HCT116 (cell line): ENCODE measurements around the gene LRRN3. TPM values are rescaled to one million over a fixed set of nuclear protein-coding genes. Genes with fewer than 3 reads are reported as not detected.

Source experiments
- ATAC-seq: fragments of 200-7000 bp; cut with Tn5 transposase; 2 replicates; pipeline ENCODE4 v1.9.1; 2020; ENCODE audit warnings: mild to moderate bottlenecking, moderate library complexity
- BruUV-seq: library from RNA; stranded (reverse); fragments of 400-500 nt; replicated peaks from 2 replicates; lab custom pipeline; 2021; lab: Mats Ljungman, UMichigan
- CTCF ChIA-PET: fragments of 300-600 bp; sonication (Branson Sonifier 250); formaldehyde crosslinking; loops from one replicate; lab custom pipeline; 2021; ENCODE audit warnings: antibody characterized with exemption; lab: Charles Lee
- POLR2A ChIA-PET: fragments of 300-600, 350-600 bp; sonication (Branson Sonifier 250); formaldehyde crosslinking; loops from one replicate; lab custom pipeline; 2021; ENCODE audit warnings: antibody characterized with exemption; lab: Charles Lee
- RAD21 ChIA-PET, 2 experiments: fragments of 300-600 bp; sonication (Branson Sonifier 250); formaldehyde crosslinking; loops; one replicate each; lab custom pipeline; 2023; ENCODE audit warnings: low total read pairs in 2 of 2; ENCODE audit not compliant: uncharacterized antibody in 2 of 2, unreplicated experiment in 2 of 2, low non-redundant PET in 1 of 2; lab: Charles Lee
- DNase-seq: peaks from one replicate; pipeline ENCODE4 v3.0.0-alpha.2; 2010; ENCODE audit warnings: low read depth, low spot score
- H2AFZ ChIP-seq: fragments of 200-600 bp; shearing (Covaris generic), sonication (generic); 2 replicates; pipeline ENCODE4 v1.6.1; 2017; ENCODE audit warnings: low read depth, mixed run types, mixed read lengths, antibody characterized with exemption, low read length; ENCODE audit not compliant: poor library complexity, severe bottlenecking
- H3K27ac ChIP-seq: 2 replicates; pipeline ENCODE4 v1.5.1; 2012; ENCODE audit warnings: low read depth, low read length
- H3K27me3 ChIP-seq: fragments of 200-600 bp; sonication (generic); 2 replicates; pipeline ENCODE4 v1.6.1; 2016; ENCODE audit warnings: mixed run types, low read length, mixed read lengths; ENCODE audit not compliant: insufficient read depth
- H3K36me3 ChIP-seq, 2 experiments: fragments of 200-500 bp in 1 of 2; fragments of 200-600 bp in 1 of 2; sonication (Bioruptor generic) in 1 of 2; sonication (generic) in 1 of 2; 2 replicates each; pipeline versions ENCODE4 v1.5.1 to v1.6.1; 2014 to 2016; ENCODE audit warnings: low read length in 2 of 2, inconsistent platforms in 1 of 2, mixed read lengths in 1 of 2, mixed run types in 1 of 2; ENCODE audit not compliant: insufficient read depth in 2 of 2, control insufficient read depth in 1 of 2
- H3K4me1 ChIP-seq, 2 experiments: fragments of 200-600 bp in 1 of 2; sonication (generic) in 1 of 2; 2 replicates each; pipeline versions ENCODE4 v1.5.1 to v1.6.1; 2012 to 2017; ENCODE audit warnings: low read length in 2 of 2, inconsistent platforms in 1 of 2, mild to moderate bottlenecking in 1 of 2, mixed read lengths in 1 of 2, mixed run types in 1 of 2, moderate library complexity in 1 of 2; ENCODE audit not compliant: insufficient read depth in 2 of 2, control insufficient read depth in 1 of 2
- H3K4me2 ChIP-seq: fragments of 200-600 bp; sonication (generic); 2 replicates; pipeline ENCODE4 v1.6.1; 2017; ENCODE audit warnings: mixed run types, low read length, mixed read lengths
- H3K4me3 ChIP-seq, 2 experiments: fragments of 200-600 bp in 1 of 2; sonication (generic) in 1 of 2; replicated peaks in 1 of 2; 2 replicates each; pipeline ENCODE4 v1.5.1; 2011 to 2016; ENCODE audit warnings: low read length in 2 of 2, control low read depth in 1 of 2, low read depth in 1 of 2, mild to moderate bottlenecking in 1 of 2, mixed read lengths in 1 of 2, mixed run types in 1 of 2
- H3K79me2 ChIP-seq: fragments of 200-600 bp; sonication (generic); 2 replicates; pipeline ENCODE4 v1.6.1; 2017; ENCODE audit warnings: mild to moderate bottlenecking, mixed run types, low read length, moderate library complexity, mixed read lengths; ENCODE audit not compliant: insufficient read depth
- H3K9ac ChIP-seq: fragments of 200-600 bp; sonication (generic); 2 replicates; pipeline ENCODE4 v1.6.1; 2016; ENCODE audit warnings: low read length, mixed read lengths
- H3K9me2 ChIP-seq: fragments of 200-600 bp; sonication (generic), shearing (Covaris generic); 2 replicates; pipeline ENCODE4 v1.6.1; 2017; ENCODE audit warnings: mixed run types, mild to moderate bottlenecking, moderate library complexity; ENCODE audit not compliant: insufficient read depth
- H3K9me3 ChIP-seq, 2 experiments: fragments of 200-500 bp in 1 of 2; fragments of 200-600 bp in 1 of 2; sonication (Bioruptor generic) in 1 of 2; sonication (generic) in 1 of 2; 2 replicates each; pipeline ENCODE4 v1.6.1; 2014 to 2017; ENCODE audit warnings: low read length in 2 of 2, mixed read lengths in 2 of 2, inconsistent platforms in 1 of 2, low read depth in 1 of 2, mild to moderate bottlenecking in 1 of 2, mixed run types in 1 of 2, moderate library complexity in 1 of 2; ENCODE audit not compliant: control insufficient read depth in 1 of 2, insufficient read depth in 1 of 2
- H4K20me1 ChIP-seq: fragments of 200-600 bp; sonication (generic), shearing (Covaris generic); 2 replicates; pipeline ENCODE4 v1.6.1; 2017; ENCODE audit warnings: mixed run types, mild to moderate bottlenecking, moderate library complexity; ENCODE audit not compliant: insufficient read depth
- CEBPB ChIP-seq: IDR thresholded peaks from 2 replicates; pipeline ENCODE4 v1.6.1; 2012; ENCODE audit warnings: low read depth
- CTCF ChIP-seq, 3 experiments: fragments of 200-600 bp in 1 of 3; sonication (generic) in 1 of 3; IDR thresholded peaks in 2 of 3; conservative IDR thresholded peaks in 1 of 3; 2 replicates each; pipeline ENCODE4 v1.5.1; 2012 to 2017; ENCODE audit warnings: low read depth in 2 of 3, low read length in 2 of 3, antibody characterized with exemption in 1 of 3, borderline replicate concordance in 1 of 3, control low read depth in 1 of 3, mild to moderate bottlenecking in 1 of 3, mixed read lengths in 1 of 3, mixed run types in 1 of 3, moderate library complexity in 1 of 3; ENCODE audit not compliant: insufficient read depth in 1 of 3
- ELF1 ChIP-seq: IDR thresholded peaks from 2 replicates; pipeline ENCODE4 v1.6.1; 2012; ENCODE audit warnings: low read depth, borderline replicate concordance
- EZH2 ChIP-seq: fragments of 200-600 bp; sonication (generic); IDR thresholded peaks from 2 replicates; pipeline ENCODE4 v1.6.1; 2017; ENCODE audit warnings: antibody characterized with exemption, mixed run types
- EZH2phosphoT487 ChIP-seq: fragments of 200-600 bp; IDR thresholded peaks from 2 replicates; pipeline ENCODE4 v1.6.1; 2018; ENCODE audit warnings: antibody characterized with exemption, borderline replicate concordance
- FOSL1 ChIP-seq: IDR thresholded peaks from 2 replicates; pipeline ENCODE4 v1.6.1; 2012; ENCODE audit warnings: low read depth
- POLR2A ChIP-seq: IDR thresholded peaks from 2 replicates; pipeline ENCODE4 v1.7.0; 2011; ENCODE audit warnings: borderline replicate concordance; ENCODE audit not compliant: insufficient read depth, insufficient read length; ENCODE audit errors: extremely low read depth
- RAD21 ChIP-seq: IDR thresholded peaks from 2 replicates; pipeline ENCODE4 v1.6.1; 2012; ENCODE audit warnings: low read depth, mild to moderate bottlenecking
- YY1 ChIP-seq: IDR thresholded peaks from 2 replicates; pipeline ENCODE4 v1.6.1; 2011; ENCODE audit warnings: low read length, low read depth, moderate library complexity, mild to moderate bottlenecking; ENCODE audit not compliant: insufficient replicate concordance; ENCODE audit errors: extremely low read depth
- ZBTB33 ChIP-seq: IDR thresholded peaks from 2 replicates; pipeline ENCODE4 v1.6.1; 2011; ENCODE audit warnings: mild to moderate bottlenecking, low read length, moderate library complexity; ENCODE audit not compliant: insufficient replicate concordance; ENCODE audit errors: extremely low read depth
- ZFX ChIP-seq: fragments of 450-650 bp; IDR thresholded peaks from 2 replicates; pipeline ENCODE4 v1.6.1; 2017
- intact Hi-C: fragments of 100-400 bp; cut with micrococcal nuclease; formaldehyde crosslinking; loops from 2 replicates; pipeline ENCODE4 v1.10.0; 2022
- total RNA-seq: library from RNA; stranded (reverse); gene quantifications from one replicate; pipeline ENCODE4 v1.2.1, GENCODE V29; 2021; ENCODE audit not compliant: unreplicated experiment
- TF ChIP-seq, protein P1 (sequence below): IDR thresholded peaks from 2 replicates; pipeline ENCODE4 v1.6.1; 2012
- TF ChIP-seq, protein P2 (sequence below): IDR thresholded peaks from 2 replicates; pipeline ENCODE4 v1.6.1; 2012; ENCODE audit warnings: low read depth

Gene LRRN3
- total RNA-seq, 1 experiment from 2014 or later = 0.07 TPM

GRCh38 chr7:111042842-111043241, 48.1 kb upstream of the LRRN3 start:
- H3K9me3 ChIP-seq = no peaks in the 10 kb centered on the region
- intact Hi-C loops = no loop called here
- DNase-seq (no peak), ATAC-seq (no peak)
- no peaks in the 10 kb centered on the region for H3K9me2 ChIP-seq
- ChIA-PET POLR2A (no interaction called here), RAD21 (no interaction called here), CTCF (no interaction called here)
- H3K36me3 ChIP-seq = no peaks in the 10 kb centered on the region
- no peak overlapping the region for H3K4me2 ChIP-seq
- no peaks in the 10 kb centered on the region for H4K20me1 ChIP-seq
- no peak overlapping the region for H3K4me3 ChIP-seq
- no peak overlapping the region for H3K9ac ChIP-seq
- no TSS peak for BruUV-seq
- no peaks in the 10 kb centered on the region for H3K27me3 ChIP-seq
- TF ChIP-seq, protein P1, sequence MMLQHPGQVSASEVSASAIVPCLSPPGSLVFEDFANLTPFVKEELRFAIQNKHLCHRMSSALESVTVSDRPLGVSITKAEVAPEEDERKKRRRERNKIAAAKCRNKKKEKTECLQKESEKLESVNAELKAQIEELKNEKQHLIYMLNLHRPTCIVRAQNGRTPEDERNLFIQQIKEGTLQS = no peak
- TF ChIP-seq RAD21 = no peak
- TF ChIP-seq ELF1 = no peak
- H3K4me1 ChIP-seq = no peaks in the 10 kb centered on the region
- H3K79me2 ChIP-seq = no peaks in the 10 kb centered on the region
- no peak overlapping the region for H2AFZ ChIP-seq
- no peak overlapping the region for H3K27ac ChIP-seq

DNA sequence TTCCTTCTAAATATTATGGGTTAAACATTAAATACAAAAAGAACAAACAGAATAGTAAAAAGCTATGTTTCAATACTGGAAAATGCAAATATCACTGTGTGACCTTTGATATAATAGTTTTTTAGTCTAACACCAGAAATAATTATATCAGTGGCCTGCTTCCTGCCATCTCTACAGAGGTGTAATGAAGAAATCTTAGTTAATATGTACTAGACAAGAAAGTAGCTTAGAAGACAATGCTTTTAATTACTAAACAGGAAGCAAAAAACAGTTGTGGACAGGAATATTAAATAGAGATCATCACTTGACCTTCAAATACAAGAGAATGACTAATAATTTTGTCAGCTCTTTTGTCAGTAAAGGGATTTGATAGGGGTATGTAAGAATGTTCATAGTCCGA, 47.4 kb upstream of the LRRN3 start:
- H3K36me3 ChIP-seq = no peaks in the 10 kb centered on the region
- no TSS peak for BruUV-seq
- H3K27me3 ChIP-seq = no peaks in the 10 kb centered on the region
- ChIA-PET CTCF (no interaction called here), POLR2A (no interaction called here), RAD21 (no interaction called here)
- no peaks in the 10 kb centered on the region for H3K4me1 ChIP-seq
- H4K20me1 ChIP-seq = no peaks in the 10 kb centered on the region
- ATAC-seq (no peak), DNase-seq (no peak)
- H3K4me3 ChIP-seq = no peak overlapping the region
- no peaks in the 10 kb centered on the region for H3K79me2 ChIP-seq
- no peak overlapping the region for H3K9ac ChIP-seq
- no peaks in the 10 kb centered on the region for H3K9me3 ChIP-seq
- H3K4me2 ChIP-seq = no peak overlapping the region
- intact Hi-C loops = no loop called here
- H3K27ac ChIP-seq = no peak overlapping the region
- H3K9me2 ChIP-seq = no peaks in the 10 kb centered on the region
- no peak overlapping the region for H2AFZ ChIP-seq
- TF ChIP-seq RAD21 = no peak
- TF ChIP-seq EZH2phosphoT487 = no peak
- TF ChIP-seq POLR2A = no peak
- no peak for TF ChIP-seq ZBTB33
- no peak for TF ChIP-seq FOSL1
- no peak for TF ChIP-seq CEBPB
- TF ChIP-seq EZH2 = no peak
- no peak for TF ChIP-seq ZFX
- no peak for TF ChIP-seq YY1
- TF ChIP-seq, protein P2, sequence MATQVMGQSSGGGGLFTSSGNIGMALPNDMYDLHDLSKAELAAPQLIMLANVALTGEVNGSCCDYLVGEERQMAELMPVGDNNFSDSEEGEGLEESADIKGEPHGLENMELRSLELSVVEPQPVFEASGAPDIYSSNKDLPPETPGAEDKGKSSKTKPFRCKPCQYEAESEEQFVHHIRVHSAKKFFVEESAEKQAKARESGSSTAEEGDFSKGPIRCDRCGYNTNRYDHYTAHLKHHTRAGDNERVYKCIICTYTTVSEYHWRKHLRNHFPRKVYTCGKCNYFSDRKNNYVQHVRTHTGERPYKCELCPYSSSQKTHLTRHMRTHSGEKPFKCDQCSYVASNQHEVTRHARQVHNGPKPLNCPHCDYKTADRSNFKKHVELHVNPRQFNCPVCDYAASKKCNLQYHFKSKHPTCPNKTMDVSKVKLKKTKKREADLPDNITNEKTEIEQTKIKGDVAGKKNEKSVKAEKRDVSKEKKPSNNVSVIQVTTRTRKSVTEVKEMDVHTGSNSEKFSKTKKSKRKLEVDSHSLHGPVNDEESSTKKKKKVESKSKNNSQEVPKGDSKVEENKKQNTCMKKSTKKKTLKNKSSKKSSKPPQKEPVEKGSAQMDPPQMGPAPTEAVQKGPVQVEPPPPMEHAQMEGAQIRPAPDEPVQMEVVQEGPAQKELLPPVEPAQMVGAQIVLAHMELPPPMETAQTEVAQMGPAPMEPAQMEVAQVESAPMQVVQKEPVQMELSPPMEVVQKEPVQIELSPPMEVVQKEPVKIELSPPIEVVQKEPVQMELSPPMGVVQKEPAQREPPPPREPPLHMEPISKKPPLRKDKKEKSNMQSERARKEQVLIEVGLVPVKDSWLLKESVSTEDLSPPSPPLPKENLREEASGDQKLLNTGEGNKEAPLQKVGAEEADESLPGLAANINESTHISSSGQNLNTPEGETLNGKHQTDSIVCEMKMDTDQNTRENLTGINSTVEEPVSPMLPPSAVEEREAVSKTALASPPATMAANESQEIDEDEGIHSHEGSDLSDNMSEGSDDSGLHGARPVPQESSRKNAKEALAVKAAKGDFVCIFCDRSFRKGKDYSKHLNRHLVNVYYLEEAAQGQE = no peak
- TF ChIP-seq CTCF (IDR thresholded peaks at IDR 0.05 in 2 of 3, conservative IDR thresholded peaks at IDR 0.05 in 1 of 3; ENCODE audit: borderline replicate concordance in 1 of 3, insufficient read depth in 1 of 3, low read depth in 2 of 3, low read length in 2 of 3) = no peak
